Esophagus muscularis mucosa (tissue), 4 donors: ENCODE results near the gene PRODH.

Source experiments
- EP300 ChIP-seq: sonication (generic); formaldehyde crosslinking; IDR thresholded peaks from one replicate; pipeline ENCODE4 v1.6.1; 2017; ENCODE audit warnings: antibody characterized with exemption
- POLR2A ChIP-seq: fragments of 450-650 bp; IDR thresholded peaks from one replicate; pipeline ENCODE4 v1.6.1; 2017; ENCODE audit warnings: antibody characterized with exemption, moderate library complexity, mild to moderate bottlenecking, low read depth
- TF ChIP-seq, protein P1 (sequence below), 3 experiments: fragments of 200-600 bp in 2 of 3; fragments of 450-650 bp in 1 of 3; sonication (generic) in 2 of 3; IDR thresholded peaks; one replicate each; pipeline ENCODE4 v1.5.1; 2017 to 2019; ENCODE audit warnings: antibody characterized with exemption in 3 of 3, mild to moderate bottlenecking in 2 of 3, moderate library complexity in 1 of 3

- TF ChIP-seq, protein P1, sequence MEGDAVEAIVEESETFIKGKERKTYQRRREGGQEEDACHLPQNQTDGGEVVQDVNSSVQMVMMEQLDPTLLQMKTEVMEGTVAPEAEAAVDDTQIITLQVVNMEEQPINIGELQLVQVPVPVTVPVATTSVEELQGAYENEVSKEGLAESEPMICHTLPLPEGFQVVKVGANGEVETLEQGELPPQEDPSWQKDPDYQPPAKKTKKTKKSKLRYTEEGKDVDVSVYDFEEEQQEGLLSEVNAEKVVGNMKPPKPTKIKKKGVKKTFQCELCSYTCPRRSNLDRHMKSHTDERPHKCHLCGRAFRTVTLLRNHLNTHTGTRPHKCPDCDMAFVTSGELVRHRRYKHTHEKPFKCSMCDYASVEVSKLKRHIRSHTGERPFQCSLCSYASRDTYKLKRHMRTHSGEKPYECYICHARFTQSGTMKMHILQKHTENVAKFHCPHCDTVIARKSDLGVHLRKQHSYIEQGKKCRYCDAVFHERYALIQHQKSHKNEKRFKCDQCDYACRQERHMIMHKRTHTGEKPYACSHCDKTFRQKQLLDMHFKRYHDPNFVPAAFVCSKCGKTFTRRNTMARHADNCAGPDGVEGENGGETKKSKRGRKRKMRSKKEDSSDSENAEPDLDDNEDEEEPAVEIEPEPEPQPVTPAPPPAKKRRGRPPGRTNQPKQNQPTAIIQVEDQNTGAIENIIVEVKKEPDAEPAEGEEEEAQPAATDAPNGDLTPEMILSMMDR (IDR thresholded peaks at IDR 0.05), result no peak
- TF ChIP-seq POLR2A (no peak), EP300 (no peak)
These were observed 29.2 kb downstream of the PRODH start for GRCh38 chr22:18906896-18907295.
